Measurements from ENCODE around the gene RDH13. TPM values are rescaled to one million over a fixed set of nuclear protein-coding genes. Genes with fewer than 3 reads are reported as not detected.

The RDH13 gene
- total and polyA plus RNA-seq, 2 of the 8 experiments (the other 6 are each of a cell fraction or from before 2014, with no cell fraction given), result 15.9 to 31.5 TPM

DNA sequence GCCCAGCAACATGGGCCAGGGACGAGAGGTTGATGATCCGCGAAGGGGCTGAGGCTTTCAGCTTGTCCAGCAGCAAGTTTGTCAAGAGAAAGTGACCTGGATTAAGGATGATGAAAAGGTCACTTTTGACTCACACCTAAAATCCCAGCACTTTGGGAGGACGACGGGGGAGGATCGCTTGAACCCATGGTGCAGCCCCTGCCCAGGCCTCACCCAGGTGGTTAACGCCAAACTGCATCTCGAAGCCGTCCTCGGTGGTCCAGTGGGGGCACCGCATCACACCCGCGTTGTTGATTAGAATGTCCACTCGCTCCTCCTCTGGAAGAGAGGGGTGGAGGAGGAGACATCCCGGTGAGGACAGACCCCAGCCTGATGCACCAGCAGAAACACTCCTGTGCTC lies 14.5 kb downstream of the RDH13 start:
- no peak overlapping the region for H4K91ac ChIP-seq (replicated peaks; ENCODE audit: insufficient read length, low read length)
- H3K9me3 ChIP-seq (ENCODE audit: insufficient read depth in 2 of 2, low read depth in 1 of 2, low read length in 1 of 2), result no peaks in the 10 kb centered on the region
- H2AFZ ChIP-seq (ENCODE audit: low read length), result no peak overlapping the region
- no peak overlapping the region for H3K14ac ChIP-seq (ENCODE audit: insufficient read length)
- POLR2A ChIA-PET (ENCODE audit: partially characterized antibody), result interaction anchor here (0.5 to 1.6 kb wide), 3 partner anchors 8 to 916 kb away, joined by 3 to 7 read pairs (median 3); partner anchors contain the start of gene GP6
- H2AK5ac ChIP-seq (ENCODE audit: low read depth, low read length), result no peak overlapping the region
- CTCF ChIA-PET (ENCODE audit: partially characterized antibody), result interaction anchor here (0.5 kb wide), 1 partner anchor 1101 kb away, joined by 4 read pairs; no protein-coding TSS in a partner anchor
- no peaks in the 10 kb centered on the region for H3K27me3 ChIP-seq (replicated peaks in 1 of 4; ENCODE audit: control insufficient read depth in 3 of 4, extremely low read depth in 1 of 4, insufficient read depth in 3 of 4, low read length in 3 of 4)
- H3K9ac ChIP-seq (replicated peaks in 1 of 4; ENCODE audit: extremely low read depth in 1 of 4, low read depth in 3 of 4, low read length in 3 of 4), result no peak overlapping the region; a peak in 1 of 7 replicates
- no peak overlapping the region for H3K4me3 ChIP-seq (ENCODE audit: extremely low read depth in 1 of 4, insufficient read depth in 2 of 4, low read depth in 3 of 4, low read length in 4 of 4)
- WGBS, 2 experiments (ENCODE audit: extremely low coverage in 1 of 2, insufficient coverage in 1 of 2, insufficient read length in 1 of 2, insufficient replicate concordance in 2 of 2, low coverage in 1 of 2, low lambda C conversion rate in 2 of 2, missing lambda C conversion rate in 1 of 2), result 97% methylated on average over 15 of the region's 15 CpGs; no CpG with 5 or more reads in 1 of the 2 experiments
- H2BK12ac ChIP-seq (ENCODE audit: low read depth, low read length), result no peak overlapping the region
- H2BK15ac ChIP-seq (ENCODE audit: low read length), result no peak overlapping the region
- peaks cover 7% of the 10 kb centered on the region in 2 experiments for H4K20me1 ChIP-seq (replicated peaks in 1 of 2; ENCODE audit: control insufficient read depth in 1 of 2, insufficient read depth in 2 of 2, low read length in 2 of 2)
- H3K18ac ChIP-seq (ENCODE audit: extremely low read depth, low read length), result no peak overlapping the region
- peaks cover 10 to 56% (median 30%) of the 10 kb centered on the region in 4 experiments for H3K36me3 ChIP-seq (ENCODE audit: control insufficient read depth in 2 of 4, insufficient read depth in 4 of 4, low read length in 3 of 4)
- DNase-seq (ENCODE audit: low read depth in 1 of 2, low spot score in 2 of 2), result no peak
- no peaks in the 10 kb centered on the region for H3K79me2 ChIP-seq (ENCODE audit: control insufficient read depth in 1 of 2, insufficient read depth in 2 of 2, low read length in 2 of 2)
- H3K23me2 ChIP-seq (ENCODE audit: low read depth, low read length), result no peaks in the 10 kb centered on the region; the same call in 1 of the 2 replicates
- H3K56ac ChIP-seq (replicated peaks; ENCODE audit: insufficient read length, low read depth, low read length), result no peak overlapping the region
- no peak overlapping the region for H3K23ac ChIP-seq (ENCODE audit: insufficient read length)
- H4K5ac ChIP-seq (ENCODE audit: insufficient read length, low read depth, low read length), result no peak overlapping the region
- TF ChIP-seq TAF1 (IDR thresholded peaks at IDR 0.05; ENCODE audit: low read depth, low read length) (no peak), BACH1 (IDR thresholded peaks at IDR 0.05; ENCODE audit: low read length) (no peak), ATF3 (IDR thresholded peaks at IDR 0.05; ENCODE audit: insufficient read depth, low read depth, low read length) (no peak), YY1 (IDR thresholded peaks at IDR 0.05; ENCODE audit: low read depth, low read length) (no peak), CREB1 (IDR thresholded peaks at IDR 0.05) (no peak)
- no peaks in the 10 kb centered on the region; a peak in 1 of 7 replicates for H3K4me1 ChIP-seq (replicated peaks in 1 of 4; ENCODE audit: control insufficient read depth in 3 of 4, insufficient read depth in 4 of 4, low read length in 3 of 4)
- peaks cover 2% of the 10 kb centered on the region; the same call in 1 of the 2 replicates for H3K79me1 ChIP-seq (ENCODE audit: low read depth, low read length)
- no peak overlapping the region for H2BK120ac ChIP-seq (replicated peaks; ENCODE audit: low read depth, low read length)
- no peak overlapping the region for H2BK5ac ChIP-seq (ENCODE audit: low read depth, low read length)
- H4K8ac ChIP-seq (ENCODE audit: extremely low read depth, insufficient read depth, low read length), result no peak overlapping the region
- no peak for FAIRE-seq
- no peak overlapping the region for H3K4ac ChIP-seq (replicated peaks; ENCODE audit: insufficient read length, low read depth, low read length)
- no peak overlapping the region for H3K27ac ChIP-seq (ENCODE audit: low read depth, low read length)
- no peak overlapping the region for H3K4me2 ChIP-seq (ENCODE audit: insufficient read depth in 1 of 2, low read depth in 2 of 2, low read length in 2 of 2)
- no peak overlapping the region for H2BK20ac ChIP-seq (ENCODE audit: low read length)
